ENCODE measurements around the gene S100A7. TPM values are rescaled to one million over a fixed set of nuclear protein-coding genes. Genes with fewer than 3 reads are reported as not detected.

Gene S100A7
- total RNA-seq, 4 donors from 2014 or later = 22.9 TPM; not detected in 3

GRCh38 chr1:153434746-153435455, 25.6 kb downstream of the S100A7 start:
- 77 to 84% methylated on average over 11 of the region's 11 CpGs for WGBS, 2 donors
- no peaks in the 10 kb centered on the region for H3K27me3 ChIP-seq
- TF ChIP-seq POLR2A (IDR thresholded peaks at IDR 0.05) = no peak
- no peak for TF ChIP-seq EP300 (IDR thresholded peaks at IDR 0.05)

GRCh38 chr1:153432874-153433681, 27.4 kb downstream of the S100A7 start:
- no peak overlapping the region for H3K27ac ChIP-seq
- no peaks in the 10 kb centered on the region for H3K36me3 ChIP-seq
- no peak overlapping the region for H3K4me3 ChIP-seq
- TF ChIP-seq EP300 (IDR thresholded peaks at IDR 0.05) = no peak
- TF ChIP-seq POLR2A (IDR thresholded peaks at IDR 0.05) = no peak
- no peak for TF ChIP-seq CTCF (IDR thresholded peaks at IDR 0.05)
- H3K27me3 ChIP-seq = no peaks in the 10 kb centered on the region
- no peaks in the 10 kb centered on the region for H3K9me3 ChIP-seq
- DNase-seq (ENCODE audit: low spot score in 2 of 2) = no peak
- no peaks in the 10 kb centered on the region for H3K4me1 ChIP-seq
- WGBS, 2 donors = 70 to 72% methylated on average over 9 of the region's 9 CpGs

More at GRCh38 chr1:153434746-153435455, 25.6 kb downstream of the S100A7 start:
- no peaks in the 10 kb centered on the region for H3K4me1 ChIP-seq
- no peak overlapping the region for H3K4me3 ChIP-seq
- no peaks in the 10 kb centered on the region for H3K36me3 ChIP-seq
- no peak for DNase-seq (ENCODE audit: low spot score in 2 of 2)
- no peaks in the 10 kb centered on the region for H3K9me3 ChIP-seq
- no peak overlapping the region for H3K27ac ChIP-seq

GRCh38 chr1:153431928-153432327, 28.5 kb downstream of the S100A7 start:
- Histone ChIP-seq H3K27ac (no peak overlapping the region), H3K36me3 (no peaks in the 10 kb centered on the region), H3K9me3 (no peaks in the 10 kb centered on the region), H3K4me3 (no peak overlapping the region), H3K27me3 (no peaks in the 10 kb centered on the region), H3K4me1 (no peaks in the 10 kb centered on the region)
- no peak for DNase-seq (ENCODE audit: low spot score in 2 of 2)
- TF ChIP-seq EP300 (IDR thresholded peaks at IDR 0.05) = no peak
- no peak for TF ChIP-seq POLR2A (IDR thresholded peaks at IDR 0.05)
- no peak for TF ChIP-seq CTCF (IDR thresholded peaks at IDR 0.05)
- WGBS, 2 donors = 65 to 75% methylated on average over 4 of the region's 4 CpGs

- no peak for DNase-seq (ENCODE audit: low spot score in 2 of 2)
- no peaks in the 10 kb centered on the region for H3K36me3 ChIP-seq
- H3K4me3 ChIP-seq = no peak overlapping the region
- H3K4me1 ChIP-seq = no peaks in the 10 kb centered on the region
- TF ChIP-seq EP300 (IDR thresholded peaks at IDR 0.05) = no peak
- no peak for TF ChIP-seq CTCF (IDR thresholded peaks at IDR 0.05)
- TF ChIP-seq POLR2A (IDR thresholded peaks at IDR 0.05) = no peak
- H3K27me3 ChIP-seq = no peaks in the 10 kb centered on the region
- H3K9me3 ChIP-seq = no peaks in the 10 kb centered on the region
- H3K27ac ChIP-seq = no peak overlapping the region
- WGBS, 2 donors = 80 to 82% methylated on average over 3 of the region's 3 CpGs
These were observed 29.0 kb downstream of the S100A7 start for GRCh38 chr1:153431427-153431826.

- WGBS, 2 donors = 84 to 86% methylated on average over 17 of the region's 17 CpGs
- no peaks in the 10 kb centered on the region for H3K9me3 ChIP-seq
- H3K27ac ChIP-seq = no peak overlapping the region
- no peaks in the 10 kb centered on the region for H3K27me3 ChIP-seq
- DNase-seq (ENCODE audit: low spot score in 2 of 2) = no peak
- H3K36me3 ChIP-seq = no peaks in the 10 kb centered on the region
- H3K4me1 ChIP-seq = no peaks in the 10 kb centered on the region
- TF ChIP-seq CTCF (IDR thresholded peaks at IDR 0.05) (no peak), POLR2A (IDR thresholded peaks at IDR 0.05) (no peak), EP300 (IDR thresholded peaks at IDR 0.05) (no peak)
- H3K4me3 ChIP-seq = no peak overlapping the region
These were observed 29.4 kb downstream of the S100A7 start for GRCh38 chr1:153431002-153431401.
